Right lobe of liver (tissue), 6 donors: Measurements from ENCODE around the gene CD320. TPM values are rescaled to one million over a fixed set of nuclear protein-coding genes. Genes with fewer than 3 reads are reported as not detected.

Experiments used
- ATAC-seq, 4 donors: fragments of 200-7000 bp; cut with Tn5 transposase; one replicate each; pipeline ENCODE4 v1.9.1; 2020; ENCODE audit warnings: mild to moderate bottlenecking in 4 of 4, moderate library complexity in 4 of 4
- DNase-seq, 3 donors: peaks; one replicate each; pipeline ENCODE4 v3.0.0-alpha.2; 2020
- H3K27ac ChIP-seq, 3 donors: fragments of 200-600 bp; one replicate each; pipeline ENCODE4 v1.8.0; 2022
- H3K27me3 ChIP-seq, 2 donors: fragments of 200-600 bp; one replicate each; pipeline ENCODE4 v1.8.0; 2022
- H3K36me3 ChIP-seq, 4 donors: fragments of 200-600 bp; sonication (generic) in 1 of 4; one replicate each; pipeline versions ENCODE4 v1.5.1 to v1.8.0; 2017 to 2022; ENCODE audit warnings: control low read depth in 1 of 4
- H3K4me1 ChIP-seq, 4 donors: fragments of 200-600 bp; sonication (generic) in 1 of 4; one replicate each; pipeline versions ENCODE4 v1.5.1 to v1.8.0; 2017 to 2022; ENCODE audit warnings: control low read depth in 1 of 4
- H3K4me3 ChIP-seq, 3 donors: fragments of 200-600 bp; one replicate each; pipeline ENCODE4 v1.8.0; 2022
- H3K9me3 ChIP-seq, 4 donors: fragments of 200-600 bp; sonication (generic) in 1 of 4; one replicate each; pipeline versions ENCODE4 v1.5.1 to v1.8.0; 2017 to 2022; ENCODE audit warnings: control low read depth in 1 of 4
- POLR2A ChIP-seq: fragments of 450-650 bp; IDR thresholded peaks from one replicate; pipeline ENCODE4 v1.6.1; 2017; ENCODE audit warnings: antibody characterized with exemption, mild to moderate bottlenecking
- WGBS: methylation state at CpG from one replicate; pipeline ENCODE4 v1.1.6; 2018; ENCODE audit warnings: low coverage, low lambda C conversion rate; ENCODE audit not compliant: insufficient coverage; ENCODE audit errors: missing lambda C conversion rate; 5-methylcytosine and 5-hydroxymethylcytosine counted together
- intact Hi-C, 2 donors: fragments of 100-400 bp; cut with DNase I; formaldehyde crosslinking; loops; one replicate each; pipeline versions ENCODE4 v1.11.2 to v1.14.1; 2022
- total RNA-seq, 6 experiments: library from RNA; depleted of rRNA in 2 of 6; stranded (reverse); fragments of >200 nt in 2 of 6; fragmentation: NEBNext Ultra II Directional in 3 of 6; extraction: Animal tissue kit (Norgen Biotek cat#: 25700) in 3 of 6; gene quantifications; one replicate each; pipeline versions ENCODE4 v1.1.0 to v1.2.4, GENCODE V29; 2016 to 2023
- TF ChIP-seq, protein P1 (sequence below), 4 donors: fragments of 200-600 bp in 3 of 4; fragments of 450-650 bp in 1 of 4; IDR thresholded peaks; one replicate each; pipeline versions ENCODE4 v1.5.1 to v1.8.0; 2016 to 2022; ENCODE audit warnings: antibody characterized with exemption in 4 of 4, mild to moderate bottlenecking in 2 of 4
- donor health status: DM: no; HTN: yes; CAD: no.
- donor health status: DM: no; HTN: no; CAD: no.
- donor health status: DM: no; HTN: no; CAD: no.
- donor health status: DM: no; HTN: yes; CAD: no.
- donor health status: DM: no; HTN: yes; CAD: no.

CD320 gene
- total RNA-seq, 6 experiments from 2014 or later: 8.8 to 43.2 (median 11.5) TPM

DNA sequence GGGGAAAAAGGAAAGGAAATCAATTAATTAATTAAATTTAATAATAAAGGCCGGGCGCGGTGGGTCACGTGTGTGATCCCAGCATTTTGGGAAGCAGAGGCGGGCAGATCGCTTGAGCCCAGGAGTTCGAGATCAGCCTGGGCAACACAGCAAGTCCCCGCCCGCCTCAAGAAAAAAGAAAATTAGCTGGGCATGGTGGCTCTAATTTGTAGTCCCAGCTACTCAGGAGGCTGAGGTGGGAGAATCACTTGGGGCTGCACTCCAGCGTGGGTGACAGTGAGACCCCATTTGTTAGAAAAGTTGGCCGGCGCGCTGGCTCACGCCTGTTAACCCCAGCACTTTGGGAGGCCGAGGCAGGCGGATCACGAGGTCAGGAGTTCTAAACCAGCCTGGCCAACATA lies 733 bp upstream of the CD320 start:
- ATAC-seq: no peak
- Histone ChIP-seq H3K27ac (no peak overlapping the region), H3K9me3 (no peaks in the 10 kb centered on the region), H3K36me3 (peaks cover 0 to 14% (median 4%) of the 10 kb centered on the region in 4 donors), H3K4me3 (peak overlapping the region in 1 of 3 donors; percentile 75), H3K27me3 (no peaks in the 10 kb centered on the region), H3K4me1 (peaks cover 0 to 30% (median 12%) of the 10 kb centered on the region in 4 donors)
- DNase-seq: peak; percentile 6 to 29 (median 26)
- TF ChIP-seq POLR2A: no peak
- TF ChIP-seq, protein P1, sequence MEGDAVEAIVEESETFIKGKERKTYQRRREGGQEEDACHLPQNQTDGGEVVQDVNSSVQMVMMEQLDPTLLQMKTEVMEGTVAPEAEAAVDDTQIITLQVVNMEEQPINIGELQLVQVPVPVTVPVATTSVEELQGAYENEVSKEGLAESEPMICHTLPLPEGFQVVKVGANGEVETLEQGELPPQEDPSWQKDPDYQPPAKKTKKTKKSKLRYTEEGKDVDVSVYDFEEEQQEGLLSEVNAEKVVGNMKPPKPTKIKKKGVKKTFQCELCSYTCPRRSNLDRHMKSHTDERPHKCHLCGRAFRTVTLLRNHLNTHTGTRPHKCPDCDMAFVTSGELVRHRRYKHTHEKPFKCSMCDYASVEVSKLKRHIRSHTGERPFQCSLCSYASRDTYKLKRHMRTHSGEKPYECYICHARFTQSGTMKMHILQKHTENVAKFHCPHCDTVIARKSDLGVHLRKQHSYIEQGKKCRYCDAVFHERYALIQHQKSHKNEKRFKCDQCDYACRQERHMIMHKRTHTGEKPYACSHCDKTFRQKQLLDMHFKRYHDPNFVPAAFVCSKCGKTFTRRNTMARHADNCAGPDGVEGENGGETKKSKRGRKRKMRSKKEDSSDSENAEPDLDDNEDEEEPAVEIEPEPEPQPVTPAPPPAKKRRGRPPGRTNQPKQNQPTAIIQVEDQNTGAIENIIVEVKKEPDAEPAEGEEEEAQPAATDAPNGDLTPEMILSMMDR (IDR thresholded peaks at IDR 0.05): no peak
- intact Hi-C loops: no loop called here
- 85% methylated on average over 12 of the region's 17 CpGs for WGBS

- ATAC-seq (peak; percentile 2 to 26 (median 10)), DNase-seq (no peak)
- Histone ChIP-seq H3K4me3 (peak overlapping the region; percentile 40 to 75 (median 72)), H3K36me3 (peaks cover 0 to 14% (median 4%) of the 10 kb centered on the region in 4 donors), H3K27me3 (no peaks in the 10 kb centered on the region), H3K9me3 (no peaks in the 10 kb centered on the region), H3K27ac (peak overlapping the region in 1 of 3 donors; percentile 53), H3K4me1 (peaks cover 0 to 30% (median 12%) of the 10 kb centered on the region in 4 donors)
- TF ChIP-seq, protein P1 (IDR thresholded peaks at IDR 0.05): no peak
- no peak for TF ChIP-seq POLR2A
- intact Hi-C loops: no loop called here
- WGBS: 7% methylated on average over 17 of the region's 24 CpGs
These were observed 676 bp downstream of the CD320 start for GRCh38 chr19:8307400-8307964.

GRCh38 chr19:8306235-8307054 lies 1.7 kb downstream of the CD320 start:
- Histone ChIP-seq H3K27ac (no peak overlapping the region), H3K27me3 (no peaks in the 10 kb centered on the region), H3K9me3 (no peaks in the 10 kb centered on the region), H3K36me3 (peaks cover 0 to 12% (median 4%) of the 10 kb centered on the region in 4 donors), H3K4me1 (peaks cover 0 to 30% (median 12%) of the 10 kb centered on the region in 4 donors), H3K4me3 (no peak overlapping the region)
- no peak for TF ChIP-seq POLR2A
- TF ChIP-seq, protein P1 (IDR thresholded peaks at IDR 0.05): no peak
- intact Hi-C loops: no loop called here
- WGBS: 41% methylated on average over 6 of the region's 17 CpGs
- DNase-seq (peak; percentile 29 to 69 (median 55)), ATAC-seq (peak in 3 of 4 donors; percentile 23 to 37 (median 25))

DNA sequence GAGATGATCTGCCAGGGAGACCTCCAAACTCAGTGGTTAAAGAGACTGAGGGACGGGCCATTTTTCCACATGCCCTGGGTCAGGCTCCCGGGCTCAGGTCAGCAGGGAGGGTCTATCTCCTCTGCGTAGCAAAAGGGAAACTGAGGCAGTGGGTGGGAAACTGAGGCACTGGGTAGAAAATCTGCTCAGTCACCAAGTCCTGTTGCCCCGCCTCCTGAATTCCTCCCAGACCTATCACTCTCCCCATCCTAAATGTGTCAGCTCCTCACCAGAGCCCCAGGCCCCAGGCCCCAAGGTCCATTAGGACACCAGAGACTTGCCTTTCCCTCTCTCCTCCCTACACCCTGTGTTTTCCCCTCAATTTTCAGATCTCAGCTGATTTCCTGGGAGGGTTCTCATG lies 2.4 kb downstream of the CD320 start:
- intact Hi-C loops: no loop called here
- no peak overlapping the region for H3K27ac ChIP-seq
- ATAC-seq: no peak
- DNase-seq: peak in 2 of 3 donors; percentile 25 to 31
- no peak for TF ChIP-seq POLR2A
- TF ChIP-seq, protein P1 (IDR thresholded peaks at IDR 0.05): no peak
- WGBS: no CpG with 5 or more reads among the region's 4 CpGs
- no peaks in the 10 kb centered on the region for H3K9me3 ChIP-seq
- no peaks in the 10 kb centered on the region for H3K27me3 ChIP-seq
- H3K4me1 ChIP-seq: peaks cover 0 to 30% (median 12%) of the 10 kb centered on the region in 4 donors
- no peak overlapping the region for H3K4me3 ChIP-seq
- H3K36me3 ChIP-seq: peaks cover 0 to 6% (median under 1%) of the 10 kb centered on the region in 4 donors
